HEK293T (cell line): ENCODE measurements around the gene GPC4.

ENCODE experiments used
- CTCF ChIA-PET: fragments of 350-600 bp; formaldehyde crosslinking; extraction: SDS; loops from one replicate; lab custom pipeline; 2021; ENCODE audit warnings: antibody characterized with exemption, inconsistent platforms; lab: Yijun Ruan, JAX
- POLR2A ChIA-PET: fragments of 350-600 bp; formaldehyde crosslinking; extraction: SDS; loops from one replicate; lab custom pipeline; 2020; ENCODE audit warnings: antibody characterized with exemption, inconsistent platforms; lab: Yijun Ruan, JAX
- DNase-seq: peaks from one replicate; pipeline ENCODE4 v3.0.0; 2012; ENCODE audit warnings: mixed read lengths; ENCODE audit errors: extremely low spot score
- ARNT ChIP-seq: fragments of 450-650 bp; IDR thresholded peaks from 2 replicates; pipeline ENCODE4 v1.6.1; 2017; ENCODE audit warnings: mild to moderate bottlenecking
- BHLHE40 ChIP-seq: fragments of 450-650 bp; IDR thresholded peaks from 2 replicates; pipeline ENCODE4 v1.6.1; 2016; ENCODE audit warnings: mild to moderate bottlenecking, moderate library complexity, borderline replicate concordance
- CTBP1 ChIP-seq: fragments of 450-650 bp; IDR thresholded peaks from 2 replicates; pipeline ENCODE4 v1.6.1; 2016; ENCODE audit warnings: borderline replicate concordance
- ELF4 ChIP-seq: fragments of 450-650 bp; IDR thresholded peaks from 2 replicates; pipeline ENCODE4 v1.6.1; 2017; ENCODE audit warnings: antibody characterized with exemption
- FOXA1 ChIP-seq: fragments of 450-650 bp; IDR thresholded peaks from 2 replicates; pipeline ENCODE4 v1.6.1; 2016; ENCODE audit warnings: mild to moderate bottlenecking
- FOXK2 ChIP-seq: fragments of 450-650 bp; IDR thresholded peaks from 2 replicates; pipeline ENCODE4 v1.6.1; 2016; ENCODE audit warnings: mild to moderate bottlenecking
- FOXM1 ChIP-seq: fragments of 450-650 bp; IDR thresholded peaks from 2 replicates; pipeline ENCODE4 v1.6.1; 2017; ENCODE audit warnings: mild to moderate bottlenecking, borderline replicate concordance
- HDGF ChIP-seq: fragments of 450-650 bp; IDR thresholded peaks from 2 replicates; pipeline ENCODE4 v1.6.1; 2017; ENCODE audit warnings: antibody characterized with exemption, borderline replicate concordance
- L3MBTL2 ChIP-seq: fragments of 450-650 bp; conservative IDR thresholded peaks from 2 replicates; pipeline ENCODE4 v1.6.1; 2016; ENCODE audit warnings: mild to moderate bottlenecking
- LEF1 ChIP-seq: fragments of 450-650 bp; IDR thresholded peaks from 2 replicates; pipeline ENCODE4 v1.6.1; 2017; ENCODE audit warnings: mild to moderate bottlenecking, borderline replicate concordance
- NFRKB ChIP-seq: fragments of 450-650 bp; IDR thresholded peaks from 2 replicates; pipeline ENCODE4 v1.6.1; 2016; ENCODE audit warnings: mild to moderate bottlenecking, moderate library complexity
- PKNOX1 ChIP-seq: fragments of 450-650 bp; IDR thresholded peaks from 2 replicates; pipeline ENCODE4 v1.6.1; 2016
- SP1 ChIP-seq: fragments of 450-650 bp; IDR thresholded peaks from 2 replicates; pipeline ENCODE4 v1.6.1; 2017
- SUZ12 ChIP-seq: fragments of 450-650 bp; IDR thresholded peaks from 2 replicates; pipeline ENCODE4 v1.6.1; 2016; ENCODE audit warnings: mild to moderate bottlenecking
- TARDBP ChIP-seq: fragments of 450-650 bp; IDR thresholded peaks from 2 replicates; pipeline ENCODE4 v1.6.1; 2016
- ZNF384 ChIP-seq: fragments of 450-650 bp; IDR thresholded peaks from 2 replicates; pipeline ENCODE4 v1.6.1; 2016

The GPC4 gene

GRCh38 chrX:133437356-133437755, 22.1 kb upstream of the GPC4 start:
- no peak for DNase-seq
- no peak for TF ChIP-seq SP1
- no peak for TF ChIP-seq SUZ12
- no peak for TF ChIP-seq FOXA1
- TF ChIP-seq PKNOX1: no peak
- TF ChIP-seq ELF4: no peak
- TF ChIP-seq LEF1: no peak
- no peak for TF ChIP-seq FOXK2
- no peak for TF ChIP-seq TARDBP
- no peak for TF ChIP-seq CTBP1
- no peak for TF ChIP-seq BHLHE40
- CTCF ChIA-PET: interaction anchor here (0.6 to 0.7 kb wide), 2 partner anchors 200 to 583 kb away, joined by 3 read pairs; no protein-coding TSS in a partner anchor
- POLR2A ChIA-PET: no interaction called here

- TF ChIP-seq ELF4 (no peak), SP1 (no peak), CTBP1 (no peak), ZNF384 (no peak), PKNOX1 (no peak), SUZ12 (no peak)
- ChIA-PET POLR2A (no interaction called here), CTCF (interaction anchor here (0.7 kb wide), 1 partner anchor 111 kb away, joined by 3 read pairs; no protein-coding TSS in a partner anchor)
- no peak for DNase-seq
Measured at GRCh38 chrX:133435544-133436124, 20.3 kb upstream of the GPC4 start.

GRCh38 chrX:133434197-133434820, 19.0 kb upstream of the GPC4 start:
- POLR2A ChIA-PET: no interaction called here

DNA sequence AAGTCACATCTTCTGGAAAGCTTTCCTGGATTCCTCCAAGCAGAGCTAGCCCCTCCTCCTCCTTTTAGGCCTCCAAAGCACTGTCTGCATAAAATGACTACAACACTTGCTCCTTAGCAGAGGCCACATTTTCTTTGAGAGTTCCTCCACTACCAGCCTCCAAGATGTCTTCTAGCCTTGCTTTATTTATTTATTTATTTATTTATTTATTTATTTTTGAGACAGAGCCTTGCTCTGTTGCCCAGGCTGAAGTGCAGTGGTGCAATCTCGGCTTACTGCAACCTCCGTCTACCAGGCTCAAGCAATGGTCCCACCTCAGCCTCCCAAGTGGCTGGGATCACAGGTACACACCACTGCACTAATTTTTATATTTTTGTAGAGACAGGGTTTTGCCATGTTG, 4.6 kb upstream of the GPC4 start:
- DNase-seq: no peak
- CTCF ChIA-PET: no interaction called here
- TF ChIP-seq ARNT: no peak
- no peak for TF ChIP-seq PKNOX1
- TF ChIP-seq HDGF: no peak
- no peak for TF ChIP-seq TARDBP
- no peak for TF ChIP-seq L3MBTL2
- no peak for TF ChIP-seq ZNF384
- no peak for TF ChIP-seq FOXK2
- TF ChIP-seq ELF4: no peak
- no peak for TF ChIP-seq CTBP1
- TF ChIP-seq FOXA1: no peak
- TF ChIP-seq SUZ12: no peak
- no peak for TF ChIP-seq SP1
- no peak for TF ChIP-seq NFRKB
- TF ChIP-seq FOXM1: no peak
- no peak for TF ChIP-seq LEF1
- TF ChIP-seq BHLHE40: no peak
- POLR2A ChIA-PET: no interaction called here

More at GRCh38 chrX:133434197-133434820, 19.0 kb upstream of the GPC4 start:
- no peak for TF ChIP-seq ZNF384
- no peak for TF ChIP-seq FOXA1
- TF ChIP-seq PKNOX1: peak; percentile 86
- no peak for TF ChIP-seq L3MBTL2
- no peak for DNase-seq
- CTCF ChIA-PET: no interaction called here

- DNase-seq: no peak
- CTCF ChIA-PET: interaction anchor here (0.8 kb wide), 1 partner anchor 120 kb away, joined by 3 read pairs; no protein-coding TSS in a partner anchor
- POLR2A ChIA-PET: no interaction called here
- TF ChIP-seq LEF1 (no peak), NFRKB (no peak), ELF4 (no peak), ZNF384 (no peak), ARNT (no peak), FOXA1 (no peak), FOXK2 (no peak)
Measured at GRCh38 chrX:133418588-133418987, 3.3 kb upstream of the GPC4 start.

GRCh38 chrX:133417364-133417763, 2.1 kb upstream of the GPC4 start:
- no peak for TF ChIP-seq FOXA1
- TF ChIP-seq ZNF384: no peak
- TF ChIP-seq L3MBTL2: no peak
- TF ChIP-seq ARNT: no peak
- no peak for TF ChIP-seq PKNOX1
- TF ChIP-seq LEF1: no peak
- TF ChIP-seq SUZ12: no peak
- POLR2A ChIA-PET: no interaction called here
- DNase-seq: no peak
- CTCF ChIA-PET: no interaction called here
